Peyer's patch (tissue), 4 donors: ENCODE results near the gene SLC25A45.

Source experiments
- CTCF ChIP-seq, 6 experiments: fragments of 450-650 bp in 4 of 6; fragments of 200-600 bp in 2 of 6; sonication (generic) in 1 of 6; IDR thresholded peaks; one replicate each; pipeline ENCODE4 v1.5.1; 2017 to 2019; ENCODE audit warnings: antibody characterized with exemption in 6 of 6, mild to moderate bottlenecking in 3 of 6, moderate library complexity in 1 of 6
- POLR2A ChIP-seq, 2 donors: fragments of 450-650 bp; IDR thresholded peaks; one replicate each; pipeline ENCODE4 v1.5.1; 2017; ENCODE audit warnings: antibody characterized with exemption in 2 of 2, mild to moderate bottlenecking in 2 of 2, moderate library complexity in 2 of 2

DNA sequence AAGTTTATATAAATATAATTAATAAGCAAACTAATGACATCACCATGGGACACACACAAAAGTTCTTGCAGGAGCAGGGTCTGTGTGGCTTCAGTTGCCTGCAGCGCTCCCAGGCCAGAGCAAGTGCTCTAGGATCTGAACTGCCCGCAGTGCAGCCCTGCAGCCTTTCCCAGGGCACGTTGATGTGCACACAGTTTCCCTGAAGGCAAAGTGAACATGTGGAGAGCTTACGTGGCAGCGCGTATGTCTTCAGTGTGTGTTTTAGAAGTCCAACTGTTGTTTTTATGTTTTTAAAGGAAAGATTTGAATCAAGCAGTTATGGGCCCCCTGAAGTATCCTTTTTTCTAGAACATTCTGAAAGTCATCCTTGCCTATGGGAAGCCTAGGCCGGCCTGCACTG, 29.1 kb downstream of the SLC25A45 start:
- TF ChIP-seq CTCF (IDR thresholded peaks at IDR 0.05) (no peak), POLR2A (IDR thresholded peaks at IDR 0.05) (no peak)
